GM12873 (cell line): Measurements from ENCODE around the gene AP2B1.

ENCODE experiments used
- CTCF ChIP-seq: IDR thresholded peaks from 2 replicates; pipeline ENCODE4 v1.5.1; 2012; ENCODE audit warnings: low read depth, mild to moderate bottlenecking, moderate library complexity, low read length, control low read depth; ENCODE audit not compliant: insufficient read depth; ENCODE audit errors: missing control alignments

AP2B1 gene

GRCh38 chr17:35545150-35545549 is 42.0 kb upstream of the AP2B1 start:
- no peak for TF ChIP-seq CTCF

- no peak for TF ChIP-seq CTCF
Observed at GRCh38 chr17:35546487-35546886, 40.6 kb upstream of the AP2B1 start.

GRCh38 chr17:35548208-35548810 is 38.8 kb upstream of the AP2B1 start:
- TF ChIP-seq CTCF, result no peak

- no peak for TF ChIP-seq CTCF
Observed at GRCh38 chr17:35548978-35549377, 38.1 kb upstream of the AP2B1 start.

GRCh38 chr17:35553310-35553709 is 33.8 kb upstream of the AP2B1 start:
- no peak for TF ChIP-seq CTCF

GRCh38 chr17:35554668-35555067 is 32.5 kb upstream of the AP2B1 start:
- no peak for TF ChIP-seq CTCF

GRCh38 chr17:35555691-35556090 is 31.4 kb upstream of the AP2B1 start:
- peak; percentile 34 for TF ChIP-seq CTCF
